ENCODE measurements around the gene OR13C5.

The OR13C5 gene

GRCh38 chr9:104555521-104555920, 43.7 kb downstream of the OR13C5 start:
- CTCF ChIA-PET = no interaction called here
- Histone ChIP-seq H3K9me3 (ENCODE audit: control extremely low read depth in 1 of 5, control insufficient read depth in 4 of 5, insufficient read depth in 2 of 5, low read depth in 1 of 5, low read length in 4 of 5) (peaks cover 0 to 2% (median 0%) of the 10 kb centered on the region in 5 experiments), H3K27me3 (replicated peaks in 2 of 5; ENCODE audit: control insufficient read depth in 4 of 5, insufficient read depth in 5 of 5, low read length in 4 of 5) (no peaks in the 10 kb centered on the region), H3K27ac (ENCODE audit: insufficient read depth in 1 of 2, low read depth in 1 of 2, low read length in 2 of 2, poor library complexity in 1 of 2, severe bottlenecking in 2 of 2) (no peak overlapping the region), H3K36me3 (ENCODE audit: control insufficient read depth in 4 of 4, insufficient read depth in 4 of 4, low read length in 3 of 4) (no peaks in the 10 kb centered on the region), H3K4me3 (ENCODE audit: control insufficient read depth in 1 of 7, extremely low read depth in 1 of 7, insufficient read depth in 4 of 7, low read depth in 2 of 7, low read length in 6 of 7) (no peak overlapping the region), H3K4me1 (ENCODE audit: control extremely low read depth in 1 of 4, control insufficient read depth in 4 of 4, insufficient read depth in 4 of 4, low read length in 3 of 4) (no peaks in the 10 kb centered on the region)
- no CpG with 5 or more reads among the region's 1 CpG for whole genome bisulfite sequencing (ENCODE audit: insufficient coverage)
- POLR2A ChIA-PET = no interaction called here
- DNase-seq = no peak

DNA sequence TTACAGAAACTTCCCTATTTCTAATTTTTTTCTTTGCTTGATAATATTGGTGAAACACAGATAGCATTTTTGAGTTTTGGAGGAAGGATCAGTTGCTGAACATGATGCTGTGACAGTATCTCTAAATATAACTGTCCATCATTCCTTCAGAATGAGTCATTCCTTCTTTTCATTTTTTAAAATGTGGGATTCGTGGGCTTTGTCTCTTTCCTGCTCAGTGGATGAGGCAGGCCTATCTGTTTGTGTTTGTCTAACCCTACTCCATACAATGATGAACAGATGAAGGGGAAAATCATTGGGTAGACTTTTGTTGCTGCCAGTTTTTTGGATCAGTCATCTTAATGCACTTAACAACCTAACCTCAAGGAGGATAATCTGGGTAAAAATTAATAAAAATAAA, 46.0 kb downstream of the OR13C5 start:
- no peak for DNase-seq
- peaks cover 0 to 2% (median 0%) of the 10 kb centered on the region in 5 experiments for H3K9me3 ChIP-seq (ENCODE audit: control extremely low read depth in 1 of 5, control insufficient read depth in 4 of 5, insufficient read depth in 2 of 5, low read depth in 1 of 5, low read length in 4 of 5)
- WGBS (ENCODE audit: insufficient coverage) = no CpG with 5 or more reads among the region's 1 CpG

More for the DNA sequence above, 46.0 kb downstream of the OR13C5 start:
- no peaks in the 10 kb centered on the region for H3K4me1 ChIP-seq (ENCODE audit: control extremely low read depth in 1 of 4, control insufficient read depth in 4 of 4, insufficient read depth in 4 of 4, low read length in 3 of 4)
- H3K27me3 ChIP-seq (replicated peaks in 2 of 5; ENCODE audit: control insufficient read depth in 4 of 5, insufficient read depth in 5 of 5, low read length in 4 of 5) = no peaks in the 10 kb centered on the region
- CTCF ChIA-PET = no interaction called here
- H3K27ac ChIP-seq (ENCODE audit: insufficient read depth in 1 of 2, low read depth in 1 of 2, low read length in 2 of 2, poor library complexity in 1 of 2, severe bottlenecking in 2 of 2) = no peak overlapping the region
- no peak overlapping the region for H3K4me3 ChIP-seq (ENCODE audit: control insufficient read depth in 1 of 7, extremely low read depth in 1 of 7, insufficient read depth in 4 of 7, low read depth in 2 of 7, low read length in 6 of 7)
- POLR2A ChIA-PET = no interaction called here
- H3K36me3 ChIP-seq (ENCODE audit: control insufficient read depth in 4 of 4, insufficient read depth in 4 of 4, low read length in 3 of 4) = no peaks in the 10 kb centered on the region
